Left lobe of liver (tissue), 2 donors: Measurements from ENCODE around the gene SELENOS. TPM values are rescaled to one million over a fixed set of nuclear protein-coding genes. Genes with fewer than 3 reads are reported as not detected.
A peak's percentile ranks its signal among the peaks of the same experiment; 100 is the strongest.

ENCODE experiments used
- ATAC-seq: fragments of 200-7000 bp; cut with Tn5 transposase; one replicate; pipeline ENCODE4 v1.9.1; 2020; ENCODE audit warnings: mild to moderate bottlenecking, moderate library complexity
- DNase-seq: peaks from one replicate; pipeline ENCODE4 v3.0.0-alpha.2; 2020; ENCODE audit warnings: low spot score
- total RNA-seq: library from RNA; stranded (reverse); gene quantifications from one replicate; pipeline ENCODE4 v1.2.1, GENCODE V29; 2021
- donor health status: DM: no; HTN: no; CAD: no; lungs with moderate emphysema.
- donor health status: DM: no; HTN: yes; CAD: no.

SELENOS gene
- total RNA-seq = 33.9 TPM

- ATAC-seq (peak; percentile 90), DNase-seq (peak; percentile 94)
These were observed at the start of gene SELENOS for GRCh38 chr15:101277038-101277822. TSS of gene SELENOS (minus strand) at chr15:101277485. CDS start at chr15:101277417, 68 bp downstream.

- DNase-seq = peak; percentile 44
- no peak for ATAC-seq
These were observed 49.3 kb upstream of the SELENOS start for GRCh38 chr15:101326462-101327146.

- DNase-seq = no peak
- ATAC-seq = no peak
These were observed 48.7 kb upstream of the SELENOS start for GRCh38 chr15:101326026-101326315.

- DNase-seq = peak; percentile 89
- ATAC-seq = peak; percentile 84
These were observed 48.2 kb upstream of the SELENOS start for GRCh38 chr15:101325263-101326025.

GRCh38 chr15:101324524-101325177 is 47.4 kb upstream of the SELENOS start:
- ATAC-seq = peak; percentile 51
- DNase-seq = no peak

- DNase-seq = peak; percentile 40
- no peak for ATAC-seq
These were observed 46.7 kb upstream of the SELENOS start for GRCh38 chr15:101323793-101324523.

- peak; percentile 43 for DNase-seq
These were observed 45.7 kb upstream of the SELENOS start for GRCh38 chr15:101322854-101323477.

GRCh38 chr15:101322016-101322695 is 44.9 kb upstream of the SELENOS start:
- ATAC-seq (no peak), DNase-seq (no peak)

More at GRCh38 chr15:101322854-101323477, 45.7 kb upstream of the SELENOS start:
- ATAC-seq = no peak

GRCh38 chr15:101320501-101321052 is 43.3 kb upstream of the SELENOS start:
- DNase-seq (no peak), ATAC-seq (no peak)

GRCh38 chr15:101318839-101319238 is 41.6 kb upstream of the SELENOS start:
- DNase-seq (no peak), ATAC-seq (no peak)

GRCh38 chr15:101318147-101318819 is 41.0 kb upstream of the SELENOS start:
- DNase-seq (no peak), ATAC-seq (no peak)

GRCh38 chr15:101317336-101317872 is 40.1 kb upstream of the SELENOS start:
- ATAC-seq (no peak), DNase-seq (no peak)

- no peak for ATAC-seq
- no peak for DNase-seq
These were observed 39.2 kb upstream of the SELENOS start for GRCh38 chr15:101316529-101316928.

- DNase-seq (peak; percentile 38), ATAC-seq (no peak)
These were observed 38.5 kb upstream of the SELENOS start for GRCh38 chr15:101315736-101316135.

GRCh38 chr15:101314336-101315125 is 37.2 kb upstream of the SELENOS start:
- ATAC-seq (no peak), DNase-seq (no peak)

GRCh38 chr15:101313041-101313761 is 35.9 kb upstream of the SELENOS start:
- ATAC-seq (peak; percentile 83), DNase-seq (peak; percentile 71)

GRCh38 chr15:101310508-101310907 is 33.2 kb upstream of the SELENOS start:
- DNase-seq (no peak), ATAC-seq (no peak)
